Sigmoid colon (tissue), 7 donors: ENCODE results near the gene KIF24. TPM values are rescaled to one million over a fixed set of nuclear protein-coding genes. Genes with fewer than 3 reads are reported as not detected.

ENCODE experiments used
- DNase-seq: peaks from one replicate; pipeline ENCODE4 v3.0.0-alpha.2; 2019
- H3K27ac ChIP-seq, 4 donors: fragments of 200-600 bp; sonication (generic); one replicate each; pipeline ENCODE4 v1.5.1; 2016 to 2019; ENCODE audit warnings: mild to moderate bottlenecking in 1 of 4
- H3K27me3 ChIP-seq, 3 donors: fragments of 200-600 bp; sonication (generic); one replicate each; pipeline ENCODE4 v1.5.1; 2019; ENCODE audit warnings: mild to moderate bottlenecking in 1 of 3
- H3K36me3 ChIP-seq, 4 donors: fragments of 200-600 bp; sonication (generic); one replicate each; pipeline ENCODE4 v1.5.1; 2016 to 2019
- H3K4me1 ChIP-seq, 4 donors: fragments of 200-600 bp; sonication (generic); one replicate each; pipeline ENCODE4 v1.5.1; 2017 to 2019
- H3K4me3 ChIP-seq, 4 donors: fragments of 200-600 bp; sonication (generic); one replicate each; pipeline ENCODE4 v1.5.1; 2017 to 2019; ENCODE audit warnings: mild to moderate bottlenecking in 2 of 4, moderate library complexity in 1 of 4
- H3K9me3 ChIP-seq, 4 donors: fragments of 200-600 bp in 3 of 4; sonication (generic) in 3 of 4; one replicate each; pipeline versions ENCODE4 v1.5.1 to v1.6.1; 2013 to 2019
- EP300 ChIP-seq, 4 donors: sonication (generic); formaldehyde crosslinking; IDR thresholded peaks; one replicate each; pipeline ENCODE4 v1.6.1; 2017; ENCODE audit warnings: antibody characterized with exemption in 4 of 4
- POLR2A ChIP-seq, 2 donors: fragments of 450-650 bp; IDR thresholded peaks; one replicate each; pipeline ENCODE4 v1.6.1; 2016; ENCODE audit warnings: antibody characterized with exemption in 2 of 2, mild to moderate bottlenecking in 2 of 2, moderate library complexity in 2 of 2
- POLR2AphosphoS5 ChIP-seq, 4 donors: sonication (generic); formaldehyde crosslinking; IDR thresholded peaks; one replicate each; pipeline ENCODE4 v1.6.1; 2017; ENCODE audit warnings: antibody characterized with exemption in 4 of 4
- WGBS, 2 donors: extraction: QIAGEN DNeasy Blood & Tissue Kit; methylation state at CpG; one replicate each; pipeline ENCODE4 v1.1.7; 2013; 5-methylcytosine and 5-hydroxymethylcytosine counted together
- intact Hi-C: fragments of 100-400 bp; cut with DNase I; formaldehyde crosslinking; loops from one replicate; pipeline ENCODE4 v1.15.1; 2023
- polyA plus RNA-seq, 3 donors: library from polyadenylated mRNA; stranded (reverse); fragments of 200-250 nt; gene quantifications; one replicate each; pipeline ENCODE4 v1.2.3, GENCODE V29; 2013
- total RNA-seq, 4 donors: library from RNA; depleted of rRNA; stranded (reverse); fragments of >200 nt; gene quantifications; one replicate each; pipeline ENCODE4 v1.1.0, GENCODE V29; 2016
- TF ChIP-seq, protein P1 (sequence below), 4 experiments: fragments of 450-650 bp in 3 of 4; fragments of 200-600 bp in 1 of 4; IDR thresholded peaks; one replicate each; pipeline ENCODE4 v1.5.1; 2016 to 2019; ENCODE audit warnings: antibody characterized with exemption in 4 of 4, mild to moderate bottlenecking in 3 of 4, moderate library complexity in 2 of 4
- donor health status: healthy with polysubstance abuse.
- donor health status: Bipolar disorder and iron deficiency.
- donor health status: healthy.

KIF24 gene
- total and polyA plus RNA-seq, 7 donors = under 0.01 to 1.6 (median 0.46) TPM

DNA sequence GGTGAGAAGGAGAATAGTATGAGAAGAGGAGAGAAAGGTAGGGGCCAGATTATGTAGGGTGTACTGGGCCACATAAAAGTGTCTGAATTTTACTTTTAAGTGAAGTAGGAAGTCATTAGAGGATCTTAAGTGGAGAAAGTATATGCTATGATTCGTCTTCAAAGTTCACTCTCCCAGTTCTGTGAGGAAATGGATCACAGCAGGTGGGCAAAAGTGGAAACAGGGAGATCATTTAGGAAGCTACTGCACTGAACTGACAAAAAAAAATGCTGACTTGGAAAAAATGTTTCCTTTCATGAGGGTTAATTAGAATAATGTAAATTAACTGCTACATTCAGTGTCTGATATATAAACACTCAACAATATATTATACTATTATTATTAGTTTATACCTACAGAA, 2.4 kb downstream of the KIF24 start:
- Histone ChIP-seq H3K4me1 (peaks cover 0 to 20% (median 14%) of the 10 kb centered on the region in 4 donors), H3K4me3 (no peak overlapping the region), H3K9me3 (no peaks in the 10 kb centered on the region), H3K27ac (no peak overlapping the region), H3K27me3 (no peaks in the 10 kb centered on the region), H3K36me3 (no peaks in the 10 kb centered on the region)
- intact Hi-C loops = loop anchor here (5.0 kb wide), 3 partner anchors 149 to 199 kb away; partner anchors contain the start of genes DCAF12, ENHO and UBAP1
- no peak for DNase-seq
- WGBS, 2 donors = 85 to 90% methylated on average over 1 of the region's 1 CpG
- no peak for TF ChIP-seq POLR2AphosphoS5 (IDR thresholded peaks at IDR 0.05)

DNA sequence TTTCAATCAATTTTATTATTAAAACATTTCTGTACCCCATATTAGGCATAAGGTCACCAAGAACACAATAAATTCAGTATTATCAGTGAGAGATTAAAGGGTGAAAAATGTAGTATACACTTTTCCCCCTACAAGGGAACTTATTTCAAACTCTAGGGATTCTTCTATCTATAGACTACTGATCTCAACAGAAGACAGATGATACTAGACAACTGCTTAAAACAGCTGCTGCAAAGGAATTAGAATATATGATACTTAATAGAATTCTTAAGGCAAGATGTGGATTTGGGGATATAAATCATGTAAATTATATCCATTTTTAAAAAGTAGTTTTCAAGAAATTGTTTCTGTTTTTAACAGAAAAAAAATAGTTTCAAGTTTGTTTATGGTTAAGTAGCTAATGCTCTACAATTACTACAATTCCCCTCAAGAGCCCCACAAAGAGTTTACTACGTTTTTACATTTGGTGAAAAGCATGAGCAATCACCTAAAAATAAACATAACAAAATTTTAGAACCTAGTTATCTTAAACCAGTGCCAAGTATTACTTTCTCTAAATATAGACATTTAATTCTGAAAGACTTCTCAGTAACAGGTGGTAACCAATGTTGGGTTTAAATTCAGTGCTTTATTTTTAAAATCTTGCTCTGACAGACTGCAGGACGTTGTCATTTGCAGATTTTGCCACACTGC, 6.0 kb downstream of the KIF24 start:
- WGBS, 2 donors = 62 to 66% methylated on average over 2 of the region's 2 CpGs
- intact Hi-C loops = no loop called here
- no peaks in the 10 kb centered on the region for H3K27me3 ChIP-seq
- H3K36me3 ChIP-seq = no peaks in the 10 kb centered on the region
- H3K4me1 ChIP-seq = no peaks in the 10 kb centered on the region
- H3K27ac ChIP-seq = no peak overlapping the region
- H3K9me3 ChIP-seq = no peaks in the 10 kb centered on the region
- no peak for TF ChIP-seq POLR2AphosphoS5 (IDR thresholded peaks at IDR 0.05)
- TF ChIP-seq POLR2A (IDR thresholded peaks at IDR 0.05) = no peak
- TF ChIP-seq, protein P1, sequence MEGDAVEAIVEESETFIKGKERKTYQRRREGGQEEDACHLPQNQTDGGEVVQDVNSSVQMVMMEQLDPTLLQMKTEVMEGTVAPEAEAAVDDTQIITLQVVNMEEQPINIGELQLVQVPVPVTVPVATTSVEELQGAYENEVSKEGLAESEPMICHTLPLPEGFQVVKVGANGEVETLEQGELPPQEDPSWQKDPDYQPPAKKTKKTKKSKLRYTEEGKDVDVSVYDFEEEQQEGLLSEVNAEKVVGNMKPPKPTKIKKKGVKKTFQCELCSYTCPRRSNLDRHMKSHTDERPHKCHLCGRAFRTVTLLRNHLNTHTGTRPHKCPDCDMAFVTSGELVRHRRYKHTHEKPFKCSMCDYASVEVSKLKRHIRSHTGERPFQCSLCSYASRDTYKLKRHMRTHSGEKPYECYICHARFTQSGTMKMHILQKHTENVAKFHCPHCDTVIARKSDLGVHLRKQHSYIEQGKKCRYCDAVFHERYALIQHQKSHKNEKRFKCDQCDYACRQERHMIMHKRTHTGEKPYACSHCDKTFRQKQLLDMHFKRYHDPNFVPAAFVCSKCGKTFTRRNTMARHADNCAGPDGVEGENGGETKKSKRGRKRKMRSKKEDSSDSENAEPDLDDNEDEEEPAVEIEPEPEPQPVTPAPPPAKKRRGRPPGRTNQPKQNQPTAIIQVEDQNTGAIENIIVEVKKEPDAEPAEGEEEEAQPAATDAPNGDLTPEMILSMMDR (IDR thresholded peaks at IDR 0.05) = no peak
- no peak for TF ChIP-seq EP300 (IDR thresholded peaks at IDR 0.05)
- no peak overlapping the region for H3K4me3 ChIP-seq
- no peak for DNase-seq

DNA sequence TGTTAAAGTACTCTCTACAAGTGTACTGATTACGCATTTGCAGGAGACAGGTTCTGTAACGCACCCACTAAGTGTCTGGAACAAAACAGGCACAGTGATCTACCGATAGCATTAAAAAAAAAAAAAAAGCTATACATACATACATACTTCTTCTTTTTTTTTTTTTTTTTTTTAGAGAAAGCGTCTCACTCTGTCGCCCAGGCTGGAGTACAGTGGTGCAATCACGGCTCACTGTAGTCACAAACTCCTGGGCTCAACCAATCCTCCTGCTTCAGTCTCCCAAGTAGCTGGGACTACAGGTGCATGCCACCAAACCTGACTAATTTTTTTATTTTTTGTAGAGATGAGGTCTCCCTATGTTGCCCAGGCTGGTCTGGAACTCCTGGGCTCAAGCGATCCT, 7.6 kb downstream of the KIF24 start:
- DNase-seq = no peak
- no peaks in the 10 kb centered on the region for H3K4me1 ChIP-seq
- intact Hi-C loops = no loop called here
- no peaks in the 10 kb centered on the region for H3K9me3 ChIP-seq
- H3K27ac ChIP-seq = no peak overlapping the region
- 84 to 91% methylated on average over 7 of the region's 7 CpGs for WGBS, 2 donors
- H3K27me3 ChIP-seq = no peaks in the 10 kb centered on the region
- H3K36me3 ChIP-seq = no peaks in the 10 kb centered on the region
- TF ChIP-seq POLR2AphosphoS5 (IDR thresholded peaks at IDR 0.05) = no peak
- no peak for TF ChIP-seq EP300 (IDR thresholded peaks at IDR 0.05)
- TF ChIP-seq POLR2A (IDR thresholded peaks at IDR 0.05) = no peak
- TF ChIP-seq, protein P1 (IDR thresholded peaks at IDR 0.05) = no peak
- no peak overlapping the region for H3K4me3 ChIP-seq

DNA sequence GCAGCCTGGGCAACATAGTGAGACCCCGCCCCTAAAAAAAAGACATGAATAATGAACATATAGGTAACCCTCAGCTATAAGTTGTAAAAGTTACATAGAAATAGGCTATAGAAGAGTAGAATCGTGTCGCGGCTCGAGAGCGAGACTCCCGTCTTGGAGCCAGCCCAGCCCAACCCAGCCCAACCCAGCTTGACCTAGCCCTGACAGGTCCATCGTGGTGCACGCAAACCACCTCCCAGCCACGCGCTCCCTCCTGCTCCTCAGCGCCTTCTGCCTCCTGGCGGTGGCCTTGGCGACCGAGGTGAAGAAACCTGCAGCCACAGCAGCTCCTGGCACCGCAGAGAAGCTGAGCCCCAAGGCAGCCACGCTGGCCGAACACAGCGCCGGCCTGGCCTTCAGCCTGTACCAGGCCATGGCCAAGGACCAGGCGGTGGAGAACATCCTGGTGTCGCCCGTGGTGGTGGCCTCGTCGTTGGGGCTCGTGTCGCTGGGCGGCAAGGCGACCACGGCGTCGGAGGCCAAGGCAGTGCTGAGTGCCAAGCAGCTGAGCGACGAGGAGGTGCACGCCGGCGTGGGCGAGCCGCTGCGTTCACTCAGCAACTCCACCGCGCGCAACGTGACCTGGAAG, 10.8 kb downstream of the KIF24 start:
- intact Hi-C loops = loop anchor here (10.0 kb wide), 1 partner anchor 1183 kb away; no protein-coding TSS in a partner anchor
- Histone ChIP-seq H3K36me3 (no peaks in the 10 kb centered on the region), H3K27ac (no peak overlapping the region), H3K27me3 (no peaks in the 10 kb centered on the region), H3K4me1 (no peaks in the 10 kb centered on the region), H3K4me3 (no peak overlapping the region), H3K9me3 (no peaks in the 10 kb centered on the region)
- 97% methylated on average over 44 of the region's 44 CpGs for WGBS, 2 donors
- no peak for DNase-seq
- TF ChIP-seq, protein P1 (IDR thresholded peaks at IDR 0.05) = no peak
- no peak for TF ChIP-seq EP300 (IDR thresholded peaks at IDR 0.05)
- TF ChIP-seq POLR2A (IDR thresholded peaks at IDR 0.05) = no peak

DNA sequence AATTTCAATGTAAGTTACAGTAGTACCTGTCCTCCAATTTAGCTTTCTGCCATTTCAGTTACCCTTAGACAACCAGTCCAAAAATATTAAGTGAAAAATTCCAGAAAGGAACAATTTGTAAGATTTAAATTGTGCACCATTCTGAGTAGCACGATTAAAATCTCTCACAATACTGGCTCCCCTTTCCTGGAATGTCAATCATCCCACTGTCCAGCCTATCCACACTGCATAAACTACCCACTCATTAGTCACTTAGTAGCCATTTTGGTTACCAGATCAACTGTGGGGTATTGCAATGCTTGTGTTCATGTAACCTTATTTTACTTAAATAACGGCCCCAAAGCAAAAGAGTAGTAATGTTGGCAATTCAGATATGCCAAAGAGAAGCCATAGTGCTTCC, 11.6 kb downstream of the KIF24 start:
- TF ChIP-seq EP300 (IDR thresholded peaks at IDR 0.05) (no peak), POLR2AphosphoS5 (IDR thresholded peaks at IDR 0.05) (no peak), POLR2A (IDR thresholded peaks at IDR 0.05) (no peak)
- TF ChIP-seq, protein P1 (IDR thresholded peaks at IDR 0.05) = no peak
- Histone ChIP-seq H3K27me3 (no peaks in the 10 kb centered on the region), H3K36me3 (no peaks in the 10 kb centered on the region), H3K4me1 (no peaks in the 10 kb centered on the region), H3K27ac (no peak overlapping the region), H3K9me3 (no peaks in the 10 kb centered on the region), H3K4me3 (no peak overlapping the region)
- no peak for DNase-seq
- 91 to 96% methylated on average over 2 of the region's 2 CpGs for WGBS, 2 donors
- intact Hi-C loops = loop anchor here (10.0 kb wide), 1 partner anchor 1183 kb away; no protein-coding TSS in a partner anchor
